HG03469 (cell line): ENCODE measurements around the gene PLEKHA5.
"Not testable (repeated sequence)": the region's sequence is repeated elsewhere in the genome, so short reads cannot be mapped to it uniquely, and the experiment has no call there.

Source experiments
- ATAC-seq: cut with Tn5 transposase; IDR thresholded peaks from one replicate; pipeline ENCODE4 v1.9.1; 2021; ENCODE audit warnings: mild to moderate bottlenecking, moderate library complexity, moderate number of reproducible peaks; ENCODE audit not compliant: unreplicated experiment

Gene PLEKHA5

DNA sequence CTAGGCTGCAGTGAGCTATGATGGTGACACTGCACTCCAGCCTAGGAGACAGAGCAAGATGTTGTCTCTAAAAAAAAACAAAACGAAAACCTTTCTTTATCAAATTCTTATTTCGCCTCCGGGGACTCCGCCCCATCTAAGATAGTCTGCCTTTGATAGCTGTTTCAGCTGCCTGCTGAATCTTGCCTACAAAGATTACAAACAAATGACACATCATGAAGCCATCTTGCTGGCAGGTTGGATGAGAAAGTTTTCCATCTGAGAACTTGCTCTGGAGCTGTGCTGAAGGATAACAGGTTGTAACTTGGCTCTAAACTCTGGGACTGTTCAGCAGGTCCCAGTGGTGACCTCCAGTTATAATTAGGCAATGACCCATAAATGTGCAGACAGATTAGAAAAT, 268.0 kb downstream of the PLEKHA5 start:
- no peak for ATAC-seq

GRCh38 chr12:19398376-19399363, 269.1 kb downstream of the PLEKHA5 start:
- ATAC-seq = no peak

GRCh38 chr12:19400649-19401285, 271.2 kb downstream of the PLEKHA5 start:
- ATAC-seq = not testable (repeated sequence)

GRCh38 chr12:19402211-19402610, 272.7 kb downstream of the PLEKHA5 start:
- no peak for ATAC-seq

DNA sequence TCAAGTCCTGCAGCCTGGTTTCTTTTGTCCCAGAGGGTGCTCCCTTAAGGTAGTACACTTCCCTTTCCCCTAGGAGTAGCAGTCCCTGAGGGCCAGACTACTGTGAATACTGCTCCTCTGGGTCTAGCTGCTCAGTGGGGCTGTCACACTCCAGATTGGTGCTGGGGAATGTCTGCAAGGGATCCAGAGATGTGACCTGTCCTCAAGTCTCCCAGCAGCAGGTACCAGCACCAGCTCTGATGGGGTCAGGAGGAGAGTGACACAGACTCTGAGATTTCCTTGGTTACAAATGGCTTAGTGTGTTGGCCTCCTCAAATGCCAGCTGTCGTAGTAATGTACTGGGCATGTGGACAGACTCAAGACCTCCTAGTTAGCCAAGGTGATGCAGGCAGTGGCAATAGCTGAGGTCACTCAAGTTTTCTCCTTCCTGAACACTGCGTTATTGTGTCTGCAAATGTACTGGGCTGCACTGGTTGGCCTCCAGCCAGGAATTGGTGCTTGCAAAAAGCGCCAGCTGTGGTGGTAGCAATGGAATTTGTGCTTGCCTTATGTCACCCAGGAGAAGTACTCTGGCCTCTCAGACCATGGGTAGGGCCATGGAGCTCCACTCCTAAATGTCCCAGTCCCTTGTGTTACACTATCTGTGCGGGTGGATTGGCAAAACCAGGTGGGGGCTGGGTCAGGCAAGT, 273.4 kb downstream of the PLEKHA5 start:
- ATAC-seq = no peak

DNA sequence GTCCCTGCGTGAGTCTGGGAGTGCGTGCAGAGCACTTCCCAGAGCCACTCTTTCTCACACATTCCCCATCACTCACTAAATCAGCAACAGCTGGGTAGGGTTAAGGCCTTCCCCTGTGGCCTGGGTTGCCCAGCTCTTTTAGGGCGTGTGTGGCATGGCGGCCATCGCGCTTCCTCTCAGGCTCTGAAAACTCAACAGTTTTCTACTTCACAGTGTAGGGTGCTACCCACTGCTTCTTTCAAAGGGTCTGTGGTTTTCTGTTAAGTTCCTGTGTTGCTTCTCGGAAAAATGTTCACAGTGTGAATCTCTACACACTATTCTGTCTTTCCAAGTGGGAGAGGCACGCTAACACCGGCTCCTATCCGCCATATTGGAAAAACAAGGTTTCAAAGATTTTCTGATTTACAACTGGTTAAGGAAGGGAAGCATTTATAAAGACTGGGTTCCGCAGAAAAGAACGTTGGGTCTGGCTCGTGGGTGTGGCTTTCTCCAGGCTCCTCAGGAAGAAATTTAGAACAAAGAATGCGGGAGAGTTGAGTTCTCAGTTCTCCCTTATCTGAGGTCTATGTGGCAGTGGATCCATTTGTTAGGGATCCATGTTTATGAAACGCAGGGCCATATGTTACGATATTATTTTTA, 274.8 kb downstream of the PLEKHA5 start:
- ATAC-seq = no peak

GRCh38 chr12:19409376-19409775, 279.8 kb downstream of the PLEKHA5 start:
- ATAC-seq = no peak

- ATAC-seq = no peak
Observed at GRCh38 chr12:19410211-19410610, 280.7 kb downstream of the PLEKHA5 start.

DNA sequence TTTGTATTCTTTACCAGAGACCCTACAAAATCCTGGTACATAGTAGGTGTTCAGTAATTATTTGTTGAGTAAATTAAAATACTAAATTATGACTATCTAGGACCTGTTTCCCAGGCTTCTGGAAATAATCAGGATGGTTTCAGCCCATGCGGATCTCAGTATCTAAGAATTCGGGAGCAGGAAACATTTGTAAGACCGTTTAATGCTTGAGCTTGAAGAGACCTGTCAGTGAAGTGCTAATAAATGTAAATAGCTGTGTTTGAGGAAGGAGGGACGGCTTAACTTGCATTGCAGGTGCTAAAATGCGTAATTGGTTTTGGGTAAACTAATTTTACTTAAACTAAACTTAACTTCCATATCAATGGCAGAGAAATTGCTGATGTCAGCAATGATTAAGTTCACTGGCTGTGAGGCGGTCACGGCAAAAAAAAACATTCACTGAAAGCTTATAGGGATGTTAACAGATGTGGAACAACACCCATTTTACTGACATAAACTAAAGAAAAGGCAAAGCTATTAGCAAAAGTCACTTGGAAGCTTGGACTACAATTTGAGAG, 281.2 kb downstream of the PLEKHA5 start:
- no peak for ATAC-seq

DNA sequence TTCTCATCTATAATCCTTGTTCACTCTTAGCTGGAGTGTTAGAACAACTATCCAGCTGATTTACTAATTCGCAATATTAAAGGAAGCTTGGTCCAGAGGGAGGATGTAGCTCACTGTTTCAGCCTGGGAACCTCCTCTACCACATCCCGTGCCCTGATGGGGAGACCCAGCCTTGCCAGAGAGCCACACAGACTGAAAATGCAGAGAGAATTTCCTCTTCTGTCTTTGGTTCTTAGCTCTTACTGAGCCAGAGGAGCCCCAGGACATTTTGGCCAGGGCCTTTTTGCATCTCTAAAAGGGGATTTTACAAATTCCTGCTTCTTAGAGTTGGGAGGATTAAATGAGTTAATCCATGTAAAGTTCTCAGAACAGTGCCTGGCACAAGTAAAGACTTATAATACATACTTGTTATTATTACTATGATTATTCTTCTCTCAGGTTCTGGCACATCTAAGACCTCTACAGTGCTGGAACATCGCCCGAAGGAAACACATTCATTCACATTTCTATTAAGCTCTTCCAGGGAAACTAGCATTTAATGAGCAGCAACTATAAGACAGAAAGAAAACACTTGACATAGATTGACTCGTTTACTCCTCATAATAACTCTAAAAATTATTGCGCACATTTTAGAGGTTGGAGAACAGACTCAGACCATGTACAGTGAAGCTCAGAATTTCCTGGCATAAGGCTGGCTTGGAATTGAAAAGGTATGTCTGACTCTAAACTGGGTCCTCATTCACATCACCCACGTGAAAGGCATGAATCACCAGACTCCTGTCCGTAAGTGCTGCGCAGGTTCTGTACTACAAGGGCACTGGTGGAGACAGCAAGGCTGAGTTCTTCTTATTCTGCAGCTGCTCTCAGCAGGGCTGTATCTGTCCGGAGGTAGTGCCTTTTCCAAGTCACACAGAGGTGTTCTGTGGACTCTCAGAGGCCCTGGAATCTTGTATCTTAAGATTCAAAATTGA, 282.0 kb downstream of the PLEKHA5 start:
- ATAC-seq = no peak

GRCh38 chr12:19412844-19413243, 283.3 kb downstream of the PLEKHA5 start:
- ATAC-seq = no peak

DNA sequence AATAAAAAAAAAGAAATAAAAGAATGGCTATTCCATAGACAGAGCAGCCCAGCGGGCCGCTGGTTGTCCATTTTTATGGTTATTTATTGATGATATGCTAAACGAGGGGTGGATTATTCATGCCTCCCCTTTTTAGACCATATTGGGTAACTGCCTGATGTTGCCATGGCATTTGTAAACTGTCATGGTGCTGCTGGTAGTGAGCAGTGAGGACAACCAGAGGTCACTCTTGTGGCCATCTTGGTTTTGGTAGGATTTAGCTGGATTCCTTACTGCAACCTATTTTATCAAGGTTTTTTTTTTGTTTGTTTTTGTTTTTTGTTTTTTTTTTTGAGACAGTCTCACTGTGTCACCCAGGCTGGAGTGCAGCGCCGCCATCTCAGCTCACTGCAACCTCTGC, 284.0 kb downstream of the PLEKHA5 start:
- not testable (repeated sequence) for ATAC-seq

DNA sequence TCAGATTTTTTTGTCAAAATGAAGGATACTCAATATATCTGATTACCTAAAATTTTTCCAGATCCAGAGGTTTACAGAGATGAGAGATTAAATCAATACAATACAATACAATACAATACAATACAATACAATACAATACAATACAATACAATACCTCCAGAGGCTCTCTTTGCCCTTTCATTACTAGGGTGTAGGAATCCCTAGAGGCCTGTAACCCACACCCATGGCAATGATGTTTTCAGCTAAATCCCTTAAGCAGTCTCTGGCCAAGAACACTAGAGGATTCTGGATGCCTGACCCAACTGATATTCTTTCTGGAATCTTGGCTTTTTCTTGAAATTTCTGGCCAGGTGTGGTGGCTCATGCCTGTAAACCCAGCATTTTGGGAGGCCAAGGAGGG, 286.0 kb downstream of the PLEKHA5 start:
- ATAC-seq = no peak

- ATAC-seq = no peak
Observed at GRCh38 chr12:19419086-19419485, 289.6 kb downstream of the PLEKHA5 start.

DNA sequence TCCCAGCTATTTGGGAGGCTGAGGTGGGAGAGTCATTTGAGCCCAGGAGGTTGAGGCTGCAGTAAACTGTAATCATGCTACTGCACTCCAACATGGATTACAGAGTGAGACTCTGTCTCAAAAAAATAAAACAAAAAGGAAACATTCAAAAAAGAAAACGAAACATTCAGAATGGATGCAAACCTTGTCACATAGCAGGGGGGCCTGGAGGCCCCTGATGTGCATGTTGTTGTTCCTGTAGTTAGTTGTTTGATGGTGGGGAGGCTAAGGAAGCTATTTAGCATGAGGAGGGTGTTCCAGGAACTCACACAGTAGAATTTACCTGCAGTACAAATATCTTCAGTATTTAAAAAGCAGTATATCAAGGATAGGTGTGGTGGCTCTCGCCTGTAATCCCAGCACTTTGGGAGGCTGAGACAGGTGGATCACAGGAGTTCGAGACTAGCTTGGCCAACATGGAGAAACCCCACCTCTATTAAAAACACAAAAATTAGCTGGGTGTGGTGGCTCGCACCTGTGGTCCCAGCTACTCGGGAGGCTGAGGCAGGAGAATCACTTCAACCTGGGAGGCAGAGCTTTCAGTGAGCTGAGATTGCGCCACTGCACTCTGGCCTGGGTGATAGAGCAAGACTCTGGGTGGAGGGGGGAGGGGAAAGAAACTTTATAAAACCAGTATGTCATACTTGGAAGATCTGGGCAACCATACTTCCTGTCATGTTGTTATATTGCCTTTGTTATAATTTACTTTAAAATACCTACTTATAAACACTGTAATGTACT, 292.2 kb downstream of the PLEKHA5 start:
- ATAC-seq = no peak

DNA sequence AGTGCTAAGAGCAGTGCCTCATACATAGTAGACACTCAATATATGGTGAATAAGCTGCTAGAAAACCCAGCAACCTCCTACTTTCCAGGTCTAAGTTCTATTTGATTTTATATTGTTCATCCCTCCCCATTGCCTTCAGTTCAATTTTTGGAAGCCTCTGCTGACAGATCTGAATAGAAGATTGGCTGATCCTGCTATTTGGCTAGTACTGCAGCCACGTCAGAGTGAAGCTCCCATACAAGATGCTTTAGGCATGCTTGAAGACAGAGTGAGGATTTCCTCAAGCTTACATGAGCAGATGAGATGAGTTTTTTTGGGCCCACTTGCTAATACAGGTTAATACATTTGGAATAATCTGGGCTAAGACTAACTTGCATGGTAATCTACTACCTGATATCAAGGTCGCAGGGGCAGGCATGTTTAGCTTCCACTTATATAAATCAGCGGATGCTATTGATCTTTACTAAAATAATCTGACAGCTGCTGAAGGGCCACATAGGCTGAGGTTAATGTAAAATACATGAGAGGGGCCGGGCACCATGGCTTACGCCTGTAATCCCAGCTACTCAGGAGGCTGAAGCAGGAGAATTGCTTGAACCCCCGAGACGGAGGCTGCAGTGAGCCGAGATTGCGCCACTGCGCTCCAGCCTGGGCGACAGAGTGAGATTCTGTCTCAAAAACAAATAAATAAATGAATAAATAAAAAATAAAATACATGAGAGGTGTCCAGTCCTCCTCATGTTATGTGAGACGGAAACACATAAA, 293.8 kb downstream of the PLEKHA5 start:
- ATAC-seq = no peak
